ENCODE results near the gene SPTBN5.

The SPTBN5 gene

DNA sequence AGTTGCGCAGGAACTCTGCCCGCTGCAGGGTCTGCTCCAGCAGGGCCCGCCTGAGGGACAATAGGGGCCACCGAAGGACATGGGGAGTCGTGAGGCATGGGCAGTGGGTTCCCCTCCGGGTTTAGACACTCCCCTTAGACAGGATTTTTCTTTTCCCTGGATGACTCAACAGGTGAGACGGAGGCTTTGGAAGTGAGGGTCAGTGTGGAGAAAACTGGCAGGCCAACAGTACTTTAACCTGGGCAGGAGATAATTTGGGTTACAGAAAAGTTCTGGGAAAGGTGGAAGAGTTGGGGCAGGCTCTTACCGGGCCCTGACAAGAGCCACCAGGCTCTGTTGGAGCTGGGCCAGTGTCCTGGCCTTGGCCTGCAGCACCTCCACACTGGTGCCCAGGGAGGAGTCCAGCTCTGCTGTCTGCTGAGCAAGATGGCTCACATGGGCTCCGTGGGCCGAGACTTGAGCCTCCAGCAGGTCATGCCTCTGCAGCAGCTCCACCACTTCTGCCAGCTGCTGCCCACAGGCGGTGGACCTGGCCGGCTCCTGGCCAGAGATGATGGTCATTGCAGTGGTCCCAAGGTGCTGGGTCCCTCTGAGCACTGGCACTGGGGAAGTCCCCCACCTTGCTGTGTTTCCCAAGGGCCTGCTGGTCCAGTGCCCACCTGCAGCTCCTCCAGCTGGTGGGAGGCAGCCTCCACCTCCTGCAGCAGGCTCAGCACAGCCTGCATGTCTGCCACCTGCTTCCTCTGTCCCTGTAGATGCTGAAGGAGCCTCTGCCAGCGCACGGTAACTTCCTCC is 11.0 kb downstream of the SPTBN5 start:
- FAIRE-seq, result no peak

DNA sequence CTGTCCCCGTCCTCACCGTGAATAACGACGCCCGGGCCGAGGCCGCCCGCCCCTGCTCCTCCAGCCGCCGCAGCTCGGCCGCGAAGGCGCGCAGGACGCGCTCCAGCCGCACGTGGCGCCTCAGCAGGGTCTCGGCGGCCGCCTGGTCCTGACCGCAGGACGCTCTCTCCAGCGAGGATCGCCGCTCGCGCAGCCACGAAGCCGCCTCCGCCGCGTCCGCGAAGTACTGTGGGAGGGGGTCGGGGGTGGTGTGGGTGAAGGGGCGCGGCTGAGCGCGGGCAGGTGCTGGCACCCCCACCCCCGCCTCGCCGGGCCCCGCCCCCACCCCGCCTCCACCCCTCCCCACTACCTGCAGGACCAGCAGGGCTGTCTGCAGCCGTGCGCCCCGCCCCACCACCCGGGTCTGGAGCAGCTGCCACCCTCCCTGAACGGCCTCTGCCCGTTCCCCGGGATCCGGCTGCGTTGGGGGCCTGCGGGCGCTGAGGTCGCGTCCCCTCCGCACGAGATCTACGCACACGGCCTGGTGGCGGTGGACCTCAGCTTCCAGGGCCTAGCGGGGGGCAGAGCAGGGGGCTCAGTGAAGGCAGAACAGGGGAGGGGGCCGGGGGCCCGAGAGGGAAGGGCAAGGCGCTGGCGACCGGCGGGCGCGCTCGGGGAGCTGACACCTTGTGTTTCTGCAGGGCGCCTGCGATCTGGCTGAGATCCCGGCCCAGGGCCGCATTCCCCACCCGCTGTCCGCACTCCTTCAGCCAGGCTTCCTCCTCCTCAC is 11.7 kb downstream of the SPTBN5 start:
- FAIRE-seq, result no peak

DNA sequence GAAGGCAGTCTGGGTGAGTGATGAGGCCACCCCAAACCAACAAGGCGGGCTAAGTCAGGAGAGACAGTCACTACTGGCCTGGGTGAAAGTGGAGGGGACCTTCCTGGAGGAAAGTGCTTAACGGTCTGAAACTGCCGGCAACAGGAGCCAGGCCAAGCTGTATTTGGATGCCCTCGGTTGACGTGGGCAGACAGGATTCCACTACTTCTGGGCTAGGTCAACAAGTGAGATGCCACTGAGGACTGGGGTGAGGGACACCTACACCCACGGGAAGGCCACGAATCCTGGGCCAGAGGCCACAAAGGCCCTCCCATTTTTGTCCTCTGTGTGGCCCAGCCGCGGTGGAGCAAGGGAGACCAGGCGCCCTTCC is 12.3 kb downstream of the SPTBN5 start:
- no peak for FAIRE-seq

DNA sequence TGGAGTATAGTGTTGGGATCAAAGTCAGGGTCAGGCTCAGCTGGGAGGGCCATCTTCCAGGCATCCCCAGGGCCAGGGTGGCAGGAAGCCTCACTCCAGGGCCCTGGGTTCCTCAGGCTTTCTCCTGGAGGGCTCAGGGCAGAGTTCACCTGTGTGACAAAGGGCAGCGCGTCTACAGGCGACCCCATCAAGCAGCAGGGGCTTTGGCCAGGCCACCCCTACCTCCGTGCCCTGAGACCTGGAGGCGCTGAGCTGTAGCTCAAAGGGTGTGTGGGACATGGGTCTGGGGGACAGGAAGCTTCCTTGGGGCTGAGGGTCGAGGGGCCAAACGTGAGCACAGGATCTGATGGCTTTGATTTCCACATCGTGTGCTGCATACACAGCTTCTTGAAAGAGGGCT is 12.8 kb downstream of the SPTBN5 start:
- FAIRE-seq, result no peak

DNA sequence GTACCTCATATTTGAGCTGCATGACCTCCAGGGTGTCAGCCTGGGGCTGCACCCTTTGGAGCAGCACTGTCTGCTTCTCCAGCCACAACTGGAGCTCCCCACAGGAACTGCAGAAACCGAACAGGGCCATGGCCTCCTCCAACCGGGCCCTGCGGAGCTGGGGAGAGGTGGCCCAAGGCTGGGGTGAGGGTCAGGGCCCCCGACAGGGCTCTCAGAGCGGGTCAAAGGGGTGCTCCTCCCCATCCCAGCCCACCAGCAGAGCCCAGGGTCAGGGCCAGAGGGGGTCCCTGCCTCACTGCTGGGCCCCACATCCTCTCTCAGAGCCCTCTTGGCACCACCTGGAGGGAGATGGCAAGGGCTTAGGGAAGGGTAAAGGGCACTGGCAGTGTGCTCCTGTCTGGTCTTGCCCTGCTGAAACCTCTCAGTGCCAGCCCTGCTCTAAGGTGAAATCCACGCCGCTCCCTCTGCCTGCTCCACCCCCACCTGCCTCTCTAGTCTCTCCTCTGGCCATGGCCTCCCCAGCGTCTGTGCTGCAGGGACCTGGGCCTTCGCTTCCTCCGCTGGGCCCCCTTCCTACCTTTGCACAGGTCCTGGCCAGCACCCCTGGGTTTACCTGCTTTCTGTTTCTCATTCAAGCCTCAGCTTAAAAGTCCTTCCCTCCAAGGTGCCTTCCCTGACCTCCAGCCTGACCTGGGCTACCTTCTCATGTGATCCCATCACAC is 13.5 kb downstream of the SPTBN5 start:
- no peak for FAIRE-seq

DNA sequence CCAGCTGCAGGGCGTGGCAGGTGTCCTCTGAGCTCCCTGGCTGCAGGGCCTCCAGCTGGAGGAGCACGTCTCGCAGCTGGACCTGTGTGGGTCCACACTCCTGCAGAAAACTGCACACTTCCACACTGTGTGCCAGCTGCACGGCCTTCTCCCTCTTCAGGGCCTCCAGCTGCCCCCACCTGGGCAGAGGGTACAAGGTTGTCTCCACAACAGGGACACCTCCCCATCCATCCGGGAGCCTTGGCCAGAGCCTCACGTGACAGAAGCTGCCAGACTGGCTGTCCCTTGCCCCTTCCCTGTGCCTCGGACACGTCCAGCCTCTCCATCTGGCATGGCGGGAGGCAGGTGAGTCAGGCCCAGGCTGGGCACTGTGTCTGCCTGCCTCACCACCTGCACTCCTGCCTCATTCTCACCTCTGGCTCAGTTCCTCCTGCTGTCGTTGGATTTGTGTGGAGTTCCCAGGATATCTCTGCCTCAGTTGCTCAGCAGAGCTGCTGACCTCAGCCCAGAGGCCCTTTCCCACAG is 14.5 kb downstream of the SPTBN5 start:
- FAIRE-seq, result no peak

DNA sequence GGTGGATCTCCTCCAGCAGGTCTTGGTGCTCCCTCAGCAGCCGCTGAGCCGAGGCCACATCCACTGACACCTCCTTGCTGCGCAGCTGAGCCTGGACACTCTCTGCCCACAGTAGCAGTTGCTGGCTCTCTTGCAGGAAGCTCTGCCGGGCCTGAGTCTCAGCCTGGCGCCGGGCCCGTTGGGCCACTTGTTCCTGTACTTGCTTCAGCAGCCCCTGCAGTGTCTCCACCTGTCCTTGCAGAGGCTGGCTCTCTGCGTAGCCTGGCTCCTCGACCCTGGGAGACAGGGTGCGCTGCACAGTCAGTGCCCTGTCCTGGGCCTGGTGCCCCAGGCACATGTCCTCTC is 15.5 kb downstream of the SPTBN5 start:
- no peak for FAIRE-seq

DNA sequence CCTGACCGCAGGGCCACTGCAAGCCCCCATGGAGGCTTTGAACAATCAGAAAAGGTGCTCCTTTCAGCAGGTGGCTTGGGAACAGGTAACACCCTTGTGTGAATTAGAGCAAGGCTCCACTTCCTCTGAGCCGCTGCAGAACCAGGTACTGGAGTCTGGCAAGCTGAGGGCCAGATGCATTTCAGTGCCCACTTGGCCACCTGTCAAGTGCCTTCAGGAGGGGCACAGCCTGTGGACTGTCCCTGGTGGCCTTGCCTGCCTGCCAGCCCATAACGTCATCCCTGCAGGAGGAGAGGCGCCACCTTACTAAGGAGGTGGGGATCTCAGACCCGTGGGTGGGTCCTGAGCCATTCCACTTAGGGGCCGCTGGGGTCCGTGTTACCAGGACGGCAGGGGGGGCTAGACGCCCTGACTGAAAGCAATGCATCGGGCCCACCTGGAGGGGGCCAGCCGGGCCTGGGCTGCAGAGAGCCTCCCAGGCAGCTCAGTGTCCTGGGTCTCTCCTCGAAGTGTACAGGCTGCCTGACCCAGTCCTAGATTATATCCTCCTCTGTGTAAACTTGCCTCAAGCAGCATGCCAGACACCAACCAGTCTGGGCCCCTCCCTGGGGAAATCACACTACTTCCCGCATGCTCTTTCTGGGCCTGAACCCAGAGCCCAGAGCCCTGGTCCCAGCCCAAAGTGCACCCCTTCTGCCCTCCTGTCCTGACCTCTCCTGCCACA is 16.1 kb downstream of the SPTBN5 start:
- no peak for FAIRE-seq

DNA sequence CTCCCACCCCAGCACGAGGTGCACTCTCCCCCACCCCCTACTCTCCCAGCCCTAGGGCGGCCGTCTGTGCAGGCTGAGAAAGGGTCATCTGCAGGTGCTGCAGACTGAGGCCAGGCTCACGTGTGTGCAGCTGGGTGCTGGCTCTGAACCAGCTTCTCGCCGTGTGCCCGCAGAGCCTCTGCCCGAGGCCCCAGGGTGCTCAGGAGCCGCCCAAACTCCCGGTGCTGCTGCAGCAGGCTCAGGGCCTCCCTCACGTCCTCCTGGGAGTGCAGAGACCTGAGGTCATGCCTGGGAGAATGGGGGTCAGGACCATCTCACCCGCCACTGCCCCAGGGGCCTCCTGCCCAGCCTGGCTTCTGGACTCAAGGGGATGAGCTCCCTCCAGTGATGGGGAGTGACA is 17.2 kb downstream of the SPTBN5 start:
- no peak for FAIRE-seq

DNA sequence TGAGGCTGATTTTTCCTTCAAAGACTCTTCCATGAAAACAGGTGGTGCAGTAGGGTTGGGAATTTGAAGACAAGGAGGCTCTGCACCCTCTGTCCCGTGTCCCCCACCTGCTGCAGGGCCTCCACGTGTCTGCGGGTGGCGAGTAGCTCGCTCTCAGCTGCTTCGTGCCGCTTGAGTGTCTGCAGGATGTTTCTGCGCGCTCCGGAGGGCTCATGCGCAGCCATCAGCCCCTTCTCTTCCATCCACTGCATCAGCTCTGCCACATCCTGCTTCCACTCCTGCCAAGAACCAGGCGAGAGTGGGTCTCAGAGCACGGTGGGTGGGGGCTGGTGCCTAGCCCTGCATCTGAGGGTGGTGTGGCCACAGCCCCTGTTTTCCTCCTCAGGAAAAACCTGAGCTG is 17.8 kb downstream of the SPTBN5 start:
- no peak for FAIRE-seq

DNA sequence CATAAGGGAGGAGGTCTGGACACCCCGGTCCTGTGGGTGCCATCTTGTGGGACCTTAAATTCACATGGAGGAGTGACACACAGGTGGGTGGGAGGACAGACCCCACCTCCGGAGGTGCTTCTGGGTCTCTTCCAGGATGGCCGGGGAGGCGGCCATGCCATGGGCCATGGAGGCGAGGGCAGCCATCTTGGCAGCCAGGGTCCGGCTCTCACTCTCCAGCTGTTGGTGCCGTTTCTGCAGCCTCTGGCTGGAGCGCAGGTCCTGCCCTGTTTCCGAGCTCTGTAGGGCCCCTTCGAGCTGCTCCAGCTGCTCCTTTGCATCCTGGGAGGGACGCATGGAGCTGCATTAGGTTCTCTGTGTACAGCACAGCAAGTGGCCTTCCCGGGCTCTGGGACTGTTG is 19.1 kb downstream of the SPTBN5 start:
- FAIRE-seq, result no peak

DNA sequence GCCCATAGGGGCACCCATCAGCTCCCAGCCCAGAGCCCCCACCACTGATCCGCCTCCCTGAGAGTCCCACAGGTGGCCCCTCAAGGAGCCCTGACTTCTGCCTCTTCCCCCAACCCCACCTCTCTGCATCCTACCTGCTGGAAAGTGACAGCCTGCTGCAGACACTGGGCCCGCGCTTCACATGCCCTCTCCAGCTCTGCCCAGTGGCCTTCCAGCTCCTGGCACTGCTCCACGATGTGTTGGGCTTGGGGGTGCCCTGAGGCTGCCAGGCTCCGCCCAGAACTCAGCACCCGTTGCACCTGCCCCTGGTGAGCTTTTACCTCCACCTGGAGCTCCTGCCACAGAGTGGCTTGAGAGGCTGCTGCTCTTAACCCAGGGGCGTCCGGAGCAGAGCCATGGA is 20.1 kb downstream of the SPTBN5 start:
- FAIRE-seq, result no peak

DNA sequence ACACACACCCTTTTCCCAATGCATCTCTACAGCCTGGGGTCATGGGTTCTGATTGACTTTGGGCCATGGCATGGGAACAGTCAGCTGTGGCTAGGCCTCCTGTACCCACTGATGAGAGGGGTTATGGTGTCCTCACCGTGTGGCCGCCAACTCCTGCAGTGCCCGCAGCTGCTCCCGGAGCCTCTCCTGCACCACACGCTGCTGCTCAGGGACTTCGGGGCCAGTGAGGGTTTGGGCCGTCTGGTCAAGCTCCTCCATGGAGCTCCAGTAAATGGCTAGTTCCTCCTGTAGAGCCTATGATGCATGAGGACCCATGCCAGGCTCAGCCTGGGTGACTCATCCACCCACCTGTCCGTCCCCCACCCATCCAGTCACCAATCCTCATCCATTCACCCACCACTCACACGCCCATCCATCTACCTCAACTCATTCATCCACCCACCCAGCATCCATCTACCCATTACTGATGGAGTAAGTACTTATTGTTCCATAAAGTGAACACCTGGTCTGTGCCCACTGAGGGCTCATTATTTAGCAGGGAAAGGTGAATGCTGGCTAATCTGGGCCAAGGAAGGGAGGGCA is 21.6 kb downstream of the SPTBN5 start:
- no peak for FAIRE-seq

DNA sequence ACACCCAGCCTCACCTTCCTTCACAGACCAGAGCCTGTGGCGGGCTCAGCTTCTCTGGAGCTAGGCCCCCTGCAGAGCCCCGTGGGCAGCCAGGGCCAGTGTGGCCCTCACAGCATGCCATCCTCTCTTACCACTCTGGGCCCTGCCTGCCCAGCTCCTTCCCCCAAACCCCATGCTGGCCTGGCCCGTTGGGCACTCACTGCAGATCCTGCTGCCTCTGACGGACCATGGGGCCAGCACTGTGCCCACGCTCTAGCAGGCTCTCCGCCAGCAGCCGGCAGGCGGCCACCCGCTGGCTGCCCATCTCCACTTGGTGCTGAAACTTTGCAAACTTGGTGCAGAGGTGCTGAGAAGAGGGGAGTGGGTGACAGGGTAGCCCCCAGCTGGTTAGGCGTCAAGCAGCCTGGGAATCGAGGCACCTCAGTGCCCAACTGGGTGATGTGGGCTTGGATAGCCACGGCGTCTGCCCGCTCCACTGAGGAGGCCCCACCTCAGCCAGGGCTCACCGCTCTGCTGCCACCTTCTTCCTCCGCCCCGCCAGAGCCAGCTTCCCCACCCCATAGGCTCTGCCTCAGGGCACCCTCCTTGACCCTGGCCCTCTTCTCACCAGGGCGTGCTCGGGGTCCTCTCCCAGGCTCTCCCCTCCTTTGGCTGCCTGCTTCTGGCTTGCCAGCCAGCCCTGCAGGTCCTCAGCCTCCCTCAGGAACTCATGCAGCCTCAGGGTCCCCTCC is 22.5 kb downstream of the SPTBN5 start:
- no peak for FAIRE-seq

DNA sequence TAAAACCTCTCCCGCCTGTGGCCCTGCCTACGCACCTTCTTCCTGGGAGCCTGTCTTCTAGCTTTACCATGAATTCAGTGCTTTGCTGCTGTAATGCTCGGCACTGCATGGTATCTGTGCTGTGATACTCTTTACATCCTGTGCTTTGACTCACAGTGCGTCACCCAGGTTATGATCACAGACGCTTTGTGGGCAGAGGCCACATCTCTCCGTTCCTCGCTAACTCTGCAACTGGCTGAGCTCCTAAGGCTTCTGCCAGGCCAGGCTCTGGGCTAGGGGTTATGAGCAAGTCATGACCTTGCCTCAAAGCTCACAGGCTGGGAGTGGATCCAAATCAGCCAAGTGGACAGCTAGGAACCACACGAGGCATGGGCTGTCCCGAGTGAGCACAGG is 23.2 kb downstream of the SPTBN5 start:
- FAIRE-seq, result no peak

DNA sequence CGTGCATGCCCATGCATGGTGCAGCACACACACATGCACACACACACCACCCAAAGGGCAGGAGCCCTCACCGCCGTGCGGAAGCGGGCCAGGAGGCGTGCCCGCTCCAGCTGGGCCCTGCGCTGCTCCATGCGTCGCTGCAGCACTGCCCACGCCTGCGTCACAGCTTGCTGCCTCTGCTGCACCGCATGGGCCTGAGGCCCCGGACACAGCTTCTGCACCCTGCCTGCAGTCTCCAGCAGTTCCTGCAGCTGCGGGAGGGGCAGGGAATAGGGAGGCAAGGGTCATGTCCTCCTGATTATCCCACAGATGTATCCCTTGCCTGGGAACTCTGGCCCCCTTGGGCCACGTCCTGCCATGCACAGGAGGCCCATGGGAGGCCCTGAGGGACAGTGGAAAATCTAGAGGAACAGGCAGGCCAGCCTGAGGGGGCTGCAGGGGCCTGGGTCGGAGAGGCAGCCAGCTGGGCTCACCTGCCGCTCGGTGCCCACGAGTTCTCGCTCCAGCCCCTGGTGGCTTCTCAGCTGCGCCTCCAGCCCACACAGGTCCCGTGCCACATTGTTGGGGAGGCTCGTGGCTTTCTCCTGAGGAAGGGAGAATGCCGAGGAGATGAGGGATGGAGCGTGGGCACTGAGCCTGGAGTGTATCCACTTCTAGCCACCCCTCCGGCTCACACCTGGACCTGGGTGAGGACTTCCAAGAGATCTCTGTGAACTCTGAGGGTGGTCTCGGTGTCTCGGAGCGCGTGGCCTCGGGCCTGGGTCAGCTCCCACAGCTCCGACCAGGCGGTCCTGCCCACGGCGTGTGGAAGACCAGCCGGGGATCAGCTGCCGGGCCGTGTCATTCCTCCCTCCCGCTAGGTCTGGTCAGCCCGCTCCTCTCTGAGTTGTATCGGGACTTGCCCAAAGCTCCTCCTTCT is 23.8 kb downstream of the SPTBN5 start:
- no peak for FAIRE-seq

DNA sequence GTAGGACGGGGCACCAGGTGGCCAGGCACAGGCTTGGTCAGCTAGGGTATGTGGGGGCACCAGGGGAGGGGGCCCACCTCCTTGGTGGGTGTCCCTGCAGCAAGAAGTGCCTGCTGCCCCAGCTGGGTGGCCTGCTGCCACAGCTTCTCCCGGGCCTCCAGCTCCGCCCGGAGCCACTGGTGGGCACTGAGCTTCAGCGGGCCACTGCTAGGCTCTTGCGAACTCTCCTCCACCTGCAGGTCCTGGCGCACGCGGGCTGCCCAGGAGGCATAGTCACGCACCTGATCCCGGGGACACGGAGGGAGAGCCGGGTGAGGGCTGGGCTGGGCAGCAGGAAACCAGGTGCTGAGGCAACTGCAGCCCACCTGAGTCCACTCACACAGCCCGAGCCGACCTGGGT is 25.5 kb downstream of the SPTBN5 start:
- no peak for FAIRE-seq

DNA sequence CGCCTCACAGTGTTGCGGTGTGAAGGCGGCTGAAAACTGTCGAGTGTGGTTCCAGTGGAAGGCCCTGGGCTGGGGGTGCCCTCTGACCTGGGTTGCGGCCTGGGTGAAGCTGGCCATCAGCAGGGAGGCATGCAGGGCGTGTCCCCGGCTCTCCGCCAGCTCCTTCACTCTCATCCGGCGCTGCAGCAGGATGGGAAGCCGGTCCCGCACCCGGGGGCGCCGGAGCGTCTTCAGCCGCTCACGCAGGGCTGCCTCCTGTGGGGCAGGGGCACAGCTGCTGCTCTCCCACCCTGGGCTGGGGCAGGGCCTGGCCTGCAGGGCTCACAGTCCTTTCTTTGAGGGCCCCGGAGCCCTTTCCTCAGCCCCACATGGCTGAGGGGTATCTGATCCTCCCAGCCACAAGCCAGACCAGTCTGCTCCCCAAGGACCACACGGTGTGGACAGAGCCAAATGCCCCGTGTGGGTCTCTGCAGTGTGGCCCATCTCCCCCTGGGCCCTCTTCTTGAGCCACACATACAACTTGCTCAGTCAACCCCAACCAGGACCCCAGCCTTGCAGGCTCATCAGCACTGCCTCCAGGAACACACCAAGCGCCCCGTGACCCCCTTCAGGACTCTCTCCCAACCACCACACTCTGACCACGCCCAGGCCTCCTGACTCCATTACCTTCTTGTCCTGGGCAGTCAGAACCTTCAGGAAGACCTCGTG is 26.8 kb downstream of the SPTBN5 start:
- no peak for FAIRE-seq

DNA sequence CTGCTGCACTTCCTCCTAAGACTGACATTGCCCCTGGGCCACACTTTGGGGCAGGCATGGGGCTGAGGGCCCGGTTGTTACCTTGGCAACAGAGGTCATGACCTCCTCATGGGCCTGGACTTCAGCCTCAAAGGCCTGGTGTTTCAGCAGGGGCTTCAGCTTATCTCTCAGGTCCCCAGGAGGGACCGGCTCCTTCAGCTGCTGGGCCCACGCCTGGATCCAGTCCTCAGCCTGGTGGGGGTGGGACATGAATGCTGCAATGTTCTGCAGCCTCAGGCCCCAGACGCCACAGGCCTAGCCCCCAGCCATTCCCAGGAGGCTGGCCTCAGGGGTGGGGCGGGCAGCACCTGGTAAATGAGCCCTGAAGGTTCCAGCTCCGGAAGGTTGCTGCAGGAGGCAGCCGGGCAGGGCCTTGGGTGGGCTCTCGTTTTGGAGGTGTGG is 27.6 kb downstream of the SPTBN5 start:
- FAIRE-seq, result no peak

DNA sequence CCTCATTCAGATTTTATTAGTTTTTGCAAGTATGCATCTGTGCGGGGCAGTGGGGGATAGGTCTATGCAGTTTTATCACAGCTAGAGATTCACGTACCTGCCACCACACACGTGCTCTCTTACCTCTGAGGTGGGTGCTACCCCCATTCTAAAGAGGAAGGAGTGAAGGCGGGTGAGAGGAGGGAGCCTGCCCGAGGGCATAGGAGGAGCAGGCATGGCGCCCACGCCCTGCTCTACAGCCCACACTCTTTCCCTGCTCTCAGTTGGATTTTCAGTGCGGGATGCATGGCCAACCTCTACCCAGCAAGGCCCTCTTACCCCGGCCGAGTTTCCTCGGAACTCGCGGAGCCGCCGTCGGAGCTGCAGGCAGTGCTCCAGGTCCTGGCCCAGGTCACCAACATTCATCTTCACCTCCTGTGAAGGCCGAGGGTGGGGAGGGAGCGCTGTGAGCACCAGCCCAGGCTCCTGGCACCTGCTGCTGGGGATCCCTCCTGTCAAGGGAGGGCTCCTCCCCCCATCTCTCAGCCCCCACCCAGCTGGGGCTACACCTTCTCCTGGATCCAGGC is 28.3 kb downstream of the SPTBN5 start:
- no peak for FAIRE-seq
